Measurements from ENCODE around the gene FDXR. TPM values are rescaled to one million over a fixed set of nuclear protein-coding genes. Genes with fewer than 3 reads are reported as not detected.

The FDXR gene
- total and polyA plus RNA-seq, 9 of the 15 experiments (the other 6 are each of a cell fraction or from before 2014, with no cell fraction given): 0.89 to 70.7 (median 30.9) TPM

GRCh38 chr17:74836691-74837467 lies 35.9 kb downstream of the FDXR start:
- no peak for FAIRE-seq
- WGBS (ENCODE audit: insufficient coverage, low coverage, missing lambda C conversion rate): 80% methylated on average over 18 of the region's 19 CpGs
- intact Hi-C loops (cut with micrococcal nuclease): no loop called here

More at GRCh38 chr17:74836691-74837467, 35.9 kb downstream of the FDXR start:
- Histone ChIP-seq H3K9ac (ENCODE audit: insufficient read depth in 1 of 2, low read depth in 2 of 2, low read length in 2 of 2) (no peak overlapping the region), H3K27ac (ENCODE audit: extremely low read depth, low read depth, low read length) (no peak overlapping the region), H3K36me3 (ENCODE audit: control insufficient read depth, insufficient read depth, low read length) (no peaks in the 10 kb centered on the region), H3K79me2 (ENCODE audit: control insufficient read depth, insufficient read depth, low read length) (no peaks in the 10 kb centered on the region), H3K4me3 (no peak overlapping the region), H3K4me1 (replicated peaks in 1 of 2; ENCODE audit: control insufficient read depth in 2 of 2, insufficient read depth in 2 of 2, low read length in 2 of 2) (peaks cover 11 to 35% of the 10 kb centered on the region in 2 experiments; a peak in 4 of 5 replicates), H3K4me2 (ENCODE audit: insufficient read depth, low read length) (no peak overlapping the region), H3K9me1 (ENCODE audit: control insufficient read depth, insufficient read depth, low read length) (no peaks in the 10 kb centered on the region), H4K20me1 (replicated peaks; ENCODE audit: control insufficient read depth, insufficient read depth, low read length) (peaks cover 5% of the 10 kb centered on the region; the same call in 1 of the 2 replicates), H3K9me3 (replicated peaks; ENCODE audit: control insufficient read depth, insufficient read depth, low read depth, low read length) (no peaks in the 10 kb centered on the region), H3K27me3 (ENCODE audit: control insufficient read depth in 2 of 2, insufficient read depth in 2 of 2, low read length in 2 of 2) (no peaks in the 10 kb centered on the region), H2AFZ (ENCODE audit: low read depth, low read length) (no peak overlapping the region)
- in situ Hi-C loops (cut with MboI): no loop called here
- BruUV-seq (replicated peaks): no TSS peak
- no peak for DNase-seq (ENCODE audit: extremely low read depth in 1 of 4, low spot score in 3 of 4)
- ChIA-PET CTCF (ENCODE audit: low intra/inter-chr PET ratio) (no interaction called here), POLR2A (interaction anchor here (0.8 to 1.5 kb wide), 2 partner anchors 10 to 13 kb away, joined by 3 to 6 read pairs; no protein-coding TSS in a partner anchor)
- no peak for ATAC-seq
- TF ChIP-seq TFAM (CRISPR knock-in tag; conservative IDR thresholded peaks at IDR 0.05) (no peak), NUFIP1 (IDR thresholded peaks at IDR 0.05; ENCODE audit: partially characterized antibody) (no peak), TEAD4 (IDR thresholded peaks at IDR 0.05; ENCODE audit: low read length) (no peak), TEAD4 (CRISPR knock-in tag; IDR thresholded peaks at IDR 0.05; ENCODE audit: borderline replicate concordance) (no peak), SRSF7 (optimal IDR thresholded peaks at IDR 0.05; ENCODE audit: low read depth, low read length) (no peak), CBX2 (IDR thresholded peaks at IDR 0.05; ENCODE audit: insufficient read depth, low read length, poor library complexity, severe bottlenecking) (no peak), MXD1 (CRISPR knock-in tag; IDR thresholded peaks at IDR 0.05; ENCODE audit: borderline replicate concordance, poor library complexity, severe bottlenecking) (no peak), RB1 (IDR thresholded peaks at IDR 0.05; ENCODE audit: low read depth) (no peak), EP400 (IDR thresholded peaks at IDR 0.05) (no peak), U2AF1 (optimal IDR thresholded peaks at IDR 0.05; ENCODE audit: low read depth, low read length) (no peak), PCBP1 (IDR thresholded peaks at IDR 0.05; ENCODE audit: low read depth, low read length, poor library complexity, severe bottlenecking) (no peak), ZBED1 (IDR thresholded peaks at IDR 0.05) (no peak), ETV6 (IDR thresholded peaks at IDR 0.05; ENCODE audit: borderline replicate concordance in 1 of 2, low read depth in 2 of 2, low read length in 1 of 2) (no peak), ETV6 (CRISPR knock-in tag; IDR thresholded peaks at IDR 0.05; ENCODE audit: borderline replicate concordance) (no peak), ZNF589 (CRISPR knock-in tag; IDR thresholded peaks at IDR 0.05; ENCODE audit: low read depth) (no peak), SMARCC2 (IDR thresholded peaks at IDR 0.05; ENCODE audit: low read depth) (no peak), KAT2B (IDR thresholded peaks at IDR 0.05; ENCODE audit: low read depth, low read length) (no peak), MCM3 (IDR thresholded peaks at IDR 0.05) (no peak), NCOA1 (IDR thresholded peaks at IDR 0.05; ENCODE audit: low read depth) (no peak)
